GM19023 (cell line): ENCODE data around the gene SNF8.

Experiments
- ATAC-seq: cut with Tn5 transposase; IDR thresholded peaks from one replicate; pipeline ENCODE4 v1.9.1; 2021; ENCODE audit warnings: mild to moderate bottlenecking, moderate library complexity; ENCODE audit not compliant: unreplicated experiment

Gene SNF8

GRCh38 chr17:48893646-48894508 is 50.8 kb downstream of the SNF8 start:
- no peak for ATAC-seq

GRCh38 chr17:48892940-48893645 is 51.5 kb downstream of the SNF8 start:
- no peak for ATAC-seq

GRCh38 chr17:48890086-48890485 is 54.6 kb downstream of the SNF8 start:
- ATAC-seq = no peak

GRCh38 chr17:48883171-48883570 is 61.5 kb downstream of the SNF8 start:
- ATAC-seq = no peak

- no peak for ATAC-seq
These were observed 62.4 kb downstream of the SNF8 start for GRCh38 chr17:48882272-48882671.
